WI38 (cell line): ENCODE measurements around the gene CSNK2A3.
"Not testable (repeated sequence)": the region's sequence is repeated elsewhere in the genome, so short reads cannot be mapped to it uniquely, and the experiment has no call there.

ENCODE experiments used
- H3K4me3 ChIP-seq: 2 replicates; pipeline ENCODE4 v1.5.1; 2011; ENCODE audit warnings: low read depth, mild to moderate bottlenecking, control low read depth, low read length
- TF ChIP-seq, protein P1 (sequence below): IDR thresholded peaks from 2 replicates; pipeline ENCODE4 v1.5.1; 2012; ENCODE audit warnings: low read depth, mild to moderate bottlenecking, control low read depth, low read length

Gene CSNK2A3

DNA sequence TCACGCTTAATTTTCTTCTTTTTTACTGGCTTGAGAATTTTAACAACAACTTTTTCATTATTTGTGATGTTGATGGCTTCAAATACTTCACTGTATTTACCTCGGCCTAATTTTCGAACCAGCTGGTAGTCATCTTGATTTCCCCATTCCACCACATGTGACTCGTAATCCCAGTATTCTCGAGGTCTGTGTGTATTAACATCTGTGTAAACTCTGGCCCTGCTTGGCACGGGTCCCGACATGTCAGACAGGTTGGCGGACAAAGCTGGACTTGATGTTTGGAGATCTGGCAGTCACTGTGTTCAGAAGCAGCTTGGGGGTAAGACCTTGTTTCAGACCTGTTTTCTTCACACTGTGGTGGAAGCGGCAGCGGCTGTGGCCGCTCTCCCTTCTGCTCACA lies at the start of gene CSNK2A3:
Gene CSNK2A3 (minus strand): TSS at position 373 of the 400 bp plus-strand sequence. CDS start 131 bp downstream, at position 242.
- not testable (repeated sequence) for H3K4me3 ChIP-seq

DNA sequence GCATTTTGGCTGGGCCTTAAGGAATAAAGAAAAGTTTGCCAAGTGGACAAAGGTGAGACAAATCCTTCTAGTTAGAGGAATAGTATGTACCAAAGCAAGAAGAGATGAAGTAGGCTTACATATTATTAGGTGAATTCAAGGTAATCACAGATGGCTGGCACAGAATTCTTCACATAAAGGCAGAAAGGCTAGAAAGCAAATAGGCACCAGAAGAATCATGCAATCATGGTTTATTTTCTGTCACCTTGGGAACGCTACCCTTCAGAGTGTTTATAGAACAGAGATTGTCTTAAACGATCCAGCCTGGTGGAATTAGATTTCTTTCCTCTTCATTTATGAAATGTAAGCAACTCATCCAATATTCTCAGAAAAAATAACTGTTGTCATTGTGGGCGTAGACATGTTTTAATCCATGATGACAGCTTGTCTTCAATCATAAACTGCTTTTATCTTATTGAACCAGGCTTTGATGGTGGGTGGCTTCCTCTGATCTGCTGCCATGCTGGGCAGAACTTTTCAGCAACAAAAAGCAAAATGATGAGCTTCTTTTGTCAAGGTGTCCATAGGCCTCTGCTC lies 49.0 kb upstream of the CSNK2A3 start:
- TF ChIP-seq, protein P1, sequence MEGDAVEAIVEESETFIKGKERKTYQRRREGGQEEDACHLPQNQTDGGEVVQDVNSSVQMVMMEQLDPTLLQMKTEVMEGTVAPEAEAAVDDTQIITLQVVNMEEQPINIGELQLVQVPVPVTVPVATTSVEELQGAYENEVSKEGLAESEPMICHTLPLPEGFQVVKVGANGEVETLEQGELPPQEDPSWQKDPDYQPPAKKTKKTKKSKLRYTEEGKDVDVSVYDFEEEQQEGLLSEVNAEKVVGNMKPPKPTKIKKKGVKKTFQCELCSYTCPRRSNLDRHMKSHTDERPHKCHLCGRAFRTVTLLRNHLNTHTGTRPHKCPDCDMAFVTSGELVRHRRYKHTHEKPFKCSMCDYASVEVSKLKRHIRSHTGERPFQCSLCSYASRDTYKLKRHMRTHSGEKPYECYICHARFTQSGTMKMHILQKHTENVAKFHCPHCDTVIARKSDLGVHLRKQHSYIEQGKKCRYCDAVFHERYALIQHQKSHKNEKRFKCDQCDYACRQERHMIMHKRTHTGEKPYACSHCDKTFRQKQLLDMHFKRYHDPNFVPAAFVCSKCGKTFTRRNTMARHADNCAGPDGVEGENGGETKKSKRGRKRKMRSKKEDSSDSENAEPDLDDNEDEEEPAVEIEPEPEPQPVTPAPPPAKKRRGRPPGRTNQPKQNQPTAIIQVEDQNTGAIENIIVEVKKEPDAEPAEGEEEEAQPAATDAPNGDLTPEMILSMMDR, result no peak
- no peak overlapping the region for H3K4me3 ChIP-seq

- TF ChIP-seq, protein P1, result no peak
Measured at GRCh38 chr11:11400635-11401232, 47.7 kb upstream of the CSNK2A3 start.

DNA sequence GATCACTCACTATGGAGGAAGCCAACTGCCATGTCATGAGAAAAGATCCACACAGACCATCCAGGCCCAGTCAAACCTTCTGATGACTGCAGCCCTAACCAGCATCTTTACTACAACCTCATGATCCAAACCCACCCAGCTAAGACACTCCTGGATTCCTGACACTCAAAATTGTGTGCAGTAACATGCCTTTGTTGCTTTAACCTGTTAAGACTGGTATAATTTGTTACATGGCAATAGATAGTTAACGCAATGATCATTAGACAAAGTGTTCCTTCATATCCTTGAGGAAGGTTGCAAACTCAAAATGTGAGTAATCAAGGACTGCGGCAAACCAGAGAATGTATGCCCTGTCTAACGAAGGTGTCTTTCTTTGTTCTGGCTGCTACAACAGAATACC lies 47.1 kb upstream of the CSNK2A3 start:
- no peak overlapping the region for H3K4me3 ChIP-seq
- TF ChIP-seq, protein P1, result no peak

More at GRCh38 chr11:11400635-11401232, 47.7 kb upstream of the CSNK2A3 start:
- no peak overlapping the region for H3K4me3 ChIP-seq

DNA sequence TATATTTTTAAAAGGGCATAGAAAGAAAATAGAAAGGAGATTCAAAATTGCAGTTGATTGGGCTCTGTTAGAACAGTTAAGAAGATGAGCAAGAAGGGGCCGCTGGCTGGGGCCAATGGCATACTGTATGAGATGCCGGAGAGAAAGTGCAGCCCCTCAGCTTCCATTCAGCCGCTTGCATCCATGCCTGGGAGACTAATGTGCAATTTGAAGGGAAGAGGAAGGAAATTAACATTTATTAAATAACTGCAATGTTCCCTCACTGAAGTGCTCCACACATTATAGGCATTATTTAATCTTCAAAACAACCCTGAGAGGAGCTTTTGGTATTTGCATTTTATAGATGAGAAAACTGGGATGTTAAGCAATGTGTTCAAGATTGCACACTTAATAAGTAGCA lies 44.7 kb upstream of the CSNK2A3 start:
- TF ChIP-seq, protein P1, result no peak
- H3K4me3 ChIP-seq, result no peak overlapping the region

DNA sequence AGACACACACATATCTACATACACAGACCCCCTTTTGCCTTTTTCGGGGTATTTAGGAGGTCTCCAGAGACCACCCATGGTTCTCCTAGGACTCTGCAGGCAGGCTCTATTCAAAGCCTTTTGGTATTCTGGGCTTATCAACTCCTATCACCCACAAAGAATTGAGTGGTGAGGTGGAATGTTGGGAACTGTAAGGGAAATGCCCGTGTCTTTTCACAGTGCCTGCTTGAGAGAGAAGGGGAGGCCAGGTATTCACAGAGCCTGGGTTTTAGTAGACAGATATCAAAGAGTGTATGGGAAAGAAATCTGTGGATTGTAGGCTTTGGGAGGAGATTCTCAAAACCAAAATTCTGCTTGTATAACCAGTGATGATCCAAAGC lies 44.0 kb upstream of the CSNK2A3 start:
- H3K4me3 ChIP-seq, result no peak overlapping the region

DNA sequence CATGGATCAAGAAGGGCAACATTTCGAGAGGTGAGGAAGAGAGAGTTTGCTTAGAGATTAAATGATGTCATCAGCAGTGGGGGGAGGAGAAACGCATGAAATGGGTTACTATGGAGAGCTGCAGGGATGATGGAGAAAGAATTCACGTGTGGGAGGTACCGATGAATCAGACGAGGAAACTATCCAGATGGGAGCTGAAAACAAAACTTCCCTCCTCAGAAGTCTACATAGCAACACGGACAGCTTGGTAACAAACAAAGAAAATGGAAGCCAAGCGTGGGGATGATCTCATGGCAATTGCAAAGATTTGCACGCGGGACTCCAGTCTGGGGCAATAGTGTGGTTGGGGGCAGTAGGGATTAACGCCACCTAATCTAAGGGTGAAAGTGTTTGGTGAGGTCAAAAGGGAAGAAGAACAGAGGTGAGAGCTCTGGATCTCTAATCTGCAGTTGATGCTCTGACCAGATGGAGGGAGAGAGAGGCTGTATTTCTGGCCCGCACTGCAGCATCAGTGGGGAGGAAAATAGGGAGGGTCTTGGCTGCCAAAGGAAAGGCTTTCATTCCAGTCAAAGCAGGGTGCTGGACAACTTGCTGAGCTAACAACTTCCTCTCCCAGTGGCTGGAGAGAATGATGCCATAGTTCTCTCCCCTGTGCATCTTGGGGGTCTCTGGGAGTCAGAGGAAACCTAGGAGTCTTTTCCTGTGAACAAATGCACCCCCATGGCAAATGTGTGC lies 43.4 kb upstream of the CSNK2A3 start:
- no peak overlapping the region for H3K4me3 ChIP-seq
- TF ChIP-seq, protein P1, result no peak

More for the DNA sequence above, 44.0 kb upstream of the CSNK2A3 start:
- TF ChIP-seq, protein P1, result no peak
